ENCODE measurements around the gene LPO. TPM values are rescaled to one million over a fixed set of nuclear protein-coding genes. Genes with fewer than 3 reads are reported as not detected.

The LPO gene
- total RNA-seq, 1 experiment from 2014 or later, result not detected

DNA sequence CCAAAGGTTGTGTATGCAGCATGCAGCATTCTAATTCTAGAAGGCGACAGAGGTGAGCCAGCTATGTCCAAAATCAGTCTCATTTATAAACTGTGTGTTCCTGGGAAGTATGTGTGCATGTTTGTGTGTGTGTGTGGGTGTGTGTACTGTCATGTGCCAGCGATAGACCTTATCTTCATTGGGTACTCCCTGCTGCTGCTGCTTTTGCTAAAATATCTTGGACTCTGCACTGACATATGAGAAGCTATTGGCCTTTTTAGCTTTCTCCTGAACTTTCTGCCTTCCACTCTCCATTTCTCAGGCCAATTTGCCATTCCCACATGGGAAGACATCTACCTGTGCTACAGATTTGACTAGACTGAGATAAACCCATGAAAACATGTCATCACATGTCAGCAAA is 2.0 kb upstream of the LPO start:
- CTCF ChIA-PET, result no interaction called here

GRCh38 chr17:58239987-58240386 is 1.6 kb downstream of the LPO start:
- Histone ChIP-seq H3K4me1 (ENCODE audit: control insufficient read depth, insufficient read depth, low read length) (no peaks in the 10 kb centered on the region), H3K9me3 (ENCODE audit: control insufficient read depth, insufficient read depth, low read depth, low read length) (no peaks in the 10 kb centered on the region), H3K27me3 (ENCODE audit: control insufficient read depth, insufficient read depth, low read length) (peaks cover 20% of the 10 kb centered on the region), H3K4me3 (ENCODE audit: low read depth in 2 of 2, low read length in 2 of 2) (no peak overlapping the region), H3K36me3 (ENCODE audit: control insufficient read depth, insufficient read depth, low read length) (no peaks in the 10 kb centered on the region), H3K27ac (ENCODE audit: low read length) (no peak overlapping the region)
- in situ Hi-C loops (cut with HindIII; ENCODE audit: low pct_unique_long_range_greater_than_20kb, low sequenced_read_pairs), result no loop called here
- ATAC-seq (no peak), DNase-seq (ENCODE audit: low read depth, low spot score) (no peak)
- TF ChIP-seq SIN3A (IDR thresholded peaks at IDR 0.05; ENCODE audit: borderline replicate concordance, insufficient read depth, low read depth, low read length) (no peak), REST (IDR thresholded peaks at IDR 0.05; ENCODE audit: insufficient read depth in 1 of 2, low read depth in 2 of 2, low read length in 1 of 2) (no peak), CTCF (IDR thresholded peaks at IDR 0.05) (no peak), TCF7L2 (IDR thresholded peaks at IDR 0.05; ENCODE audit: low read depth, low read length) (no peak), POLR2AphosphoS5 (IDR thresholded peaks at IDR 0.05; ENCODE audit: low read depth, low read length) (no peak)
- ChIA-PET CTCF (no interaction called here), POLR2A (no interaction called here)
- BruUV-seq (replicated peaks), result no TSS peak
- intact Hi-C loops (cut with micrococcal nuclease; ENCODE audit: unreplicated experiment), result no loop called here

More for the DNA sequence above, 2.0 kb upstream of the LPO start:
- H3K27me3 ChIP-seq (ENCODE audit: control insufficient read depth, insufficient read depth, low read length), result peaks cover 24% of the 10 kb centered on the region
- H3K36me3 ChIP-seq (ENCODE audit: control insufficient read depth, insufficient read depth, low read length), result no peaks in the 10 kb centered on the region
- no peaks in the 10 kb centered on the region for H3K4me1 ChIP-seq (ENCODE audit: control insufficient read depth, insufficient read depth, low read length)
- intact Hi-C loops (cut with micrococcal nuclease; ENCODE audit: unreplicated experiment) (no loop called here), in situ Hi-C loops (cut with HindIII; ENCODE audit: low pct_unique_long_range_greater_than_20kb, low sequenced_read_pairs) (no loop called here)
- DNase-seq (ENCODE audit: low read depth, low spot score) (no peak), ATAC-seq (no peak)
- POLR2A ChIA-PET, result no interaction called here
- TF ChIP-seq POLR2AphosphoS5 (IDR thresholded peaks at IDR 0.05; ENCODE audit: low read depth, low read length), result no peak
- TF ChIP-seq REST (IDR thresholded peaks at IDR 0.05; ENCODE audit: insufficient read depth in 1 of 2, low read depth in 2 of 2, low read length in 1 of 2), result no peak
- TF ChIP-seq CTCF (IDR thresholded peaks at IDR 0.05), result no peak
- no peak for TF ChIP-seq TCF7L2 (IDR thresholded peaks at IDR 0.05; ENCODE audit: low read depth, low read length)
- TF ChIP-seq SIN3A (IDR thresholded peaks at IDR 0.05; ENCODE audit: borderline replicate concordance, insufficient read depth, low read depth, low read length), result no peak
- no TSS peak for BruUV-seq (replicated peaks)
- no peak overlapping the region for H3K4me3 ChIP-seq (ENCODE audit: low read depth in 2 of 2, low read length in 2 of 2)
- no peak overlapping the region for H3K27ac ChIP-seq (ENCODE audit: low read length)
- no peaks in the 10 kb centered on the region for H3K9me3 ChIP-seq (ENCODE audit: control insufficient read depth, insufficient read depth, low read depth, low read length)

Data from Panc1 (cell line).